Neural cell (in vitro differentiated cells): ENCODE results near the gene CAMK2D.

Experiments used
- MXI1 ChIP-seq: fragments of 450-650 bp; conservative IDR thresholded peaks from 2 replicates; pipeline ENCODE4 v1.6.1; 2014; ENCODE audit warnings: antibody characterized with exemption, mild to moderate bottlenecking; ENCODE audit not compliant: poor library complexity, severe bottlenecking
- TF ChIP-seq, protein P1 (sequence below): fragments of 450-650 bp; IDR thresholded peaks from 2 replicates; pipeline ENCODE4 v1.5.1; 2014; ENCODE audit warnings: antibody characterized with exemption, mild to moderate bottlenecking, moderate library complexity; ENCODE audit not compliant: poor library complexity, severe bottlenecking
- TF ChIP-seq, protein P2 (sequence below): IDR thresholded peaks from 2 replicates; pipeline ENCODE4 v1.6.1; 2012; ENCODE audit warnings: borderline replicate concordance

DNA sequence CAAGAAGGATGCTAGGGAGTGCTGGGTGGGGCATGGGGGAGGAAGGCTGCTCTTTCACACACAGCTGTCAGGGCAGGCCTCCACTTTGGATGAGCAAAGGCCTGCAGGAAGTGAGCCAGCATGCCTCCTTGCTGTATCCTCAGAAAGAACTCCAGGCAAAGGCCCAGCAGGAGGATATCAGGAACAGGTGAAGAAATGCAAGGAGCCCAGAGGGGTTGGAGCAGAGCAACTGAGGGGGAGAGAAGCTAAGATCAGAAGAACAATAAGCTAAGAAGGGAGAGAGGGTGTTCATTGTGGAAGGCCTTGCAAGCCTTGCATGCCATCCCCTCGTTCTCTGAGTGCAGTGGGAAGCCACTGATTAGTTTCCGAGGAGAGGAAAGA lies 115.1 kb downstream of the CAMK2D start:
- TF ChIP-seq, protein P1, sequence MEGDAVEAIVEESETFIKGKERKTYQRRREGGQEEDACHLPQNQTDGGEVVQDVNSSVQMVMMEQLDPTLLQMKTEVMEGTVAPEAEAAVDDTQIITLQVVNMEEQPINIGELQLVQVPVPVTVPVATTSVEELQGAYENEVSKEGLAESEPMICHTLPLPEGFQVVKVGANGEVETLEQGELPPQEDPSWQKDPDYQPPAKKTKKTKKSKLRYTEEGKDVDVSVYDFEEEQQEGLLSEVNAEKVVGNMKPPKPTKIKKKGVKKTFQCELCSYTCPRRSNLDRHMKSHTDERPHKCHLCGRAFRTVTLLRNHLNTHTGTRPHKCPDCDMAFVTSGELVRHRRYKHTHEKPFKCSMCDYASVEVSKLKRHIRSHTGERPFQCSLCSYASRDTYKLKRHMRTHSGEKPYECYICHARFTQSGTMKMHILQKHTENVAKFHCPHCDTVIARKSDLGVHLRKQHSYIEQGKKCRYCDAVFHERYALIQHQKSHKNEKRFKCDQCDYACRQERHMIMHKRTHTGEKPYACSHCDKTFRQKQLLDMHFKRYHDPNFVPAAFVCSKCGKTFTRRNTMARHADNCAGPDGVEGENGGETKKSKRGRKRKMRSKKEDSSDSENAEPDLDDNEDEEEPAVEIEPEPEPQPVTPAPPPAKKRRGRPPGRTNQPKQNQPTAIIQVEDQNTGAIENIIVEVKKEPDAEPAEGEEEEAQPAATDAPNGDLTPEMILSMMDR = no peak
- no peak for TF ChIP-seq MXI1
- TF ChIP-seq, protein P2, sequence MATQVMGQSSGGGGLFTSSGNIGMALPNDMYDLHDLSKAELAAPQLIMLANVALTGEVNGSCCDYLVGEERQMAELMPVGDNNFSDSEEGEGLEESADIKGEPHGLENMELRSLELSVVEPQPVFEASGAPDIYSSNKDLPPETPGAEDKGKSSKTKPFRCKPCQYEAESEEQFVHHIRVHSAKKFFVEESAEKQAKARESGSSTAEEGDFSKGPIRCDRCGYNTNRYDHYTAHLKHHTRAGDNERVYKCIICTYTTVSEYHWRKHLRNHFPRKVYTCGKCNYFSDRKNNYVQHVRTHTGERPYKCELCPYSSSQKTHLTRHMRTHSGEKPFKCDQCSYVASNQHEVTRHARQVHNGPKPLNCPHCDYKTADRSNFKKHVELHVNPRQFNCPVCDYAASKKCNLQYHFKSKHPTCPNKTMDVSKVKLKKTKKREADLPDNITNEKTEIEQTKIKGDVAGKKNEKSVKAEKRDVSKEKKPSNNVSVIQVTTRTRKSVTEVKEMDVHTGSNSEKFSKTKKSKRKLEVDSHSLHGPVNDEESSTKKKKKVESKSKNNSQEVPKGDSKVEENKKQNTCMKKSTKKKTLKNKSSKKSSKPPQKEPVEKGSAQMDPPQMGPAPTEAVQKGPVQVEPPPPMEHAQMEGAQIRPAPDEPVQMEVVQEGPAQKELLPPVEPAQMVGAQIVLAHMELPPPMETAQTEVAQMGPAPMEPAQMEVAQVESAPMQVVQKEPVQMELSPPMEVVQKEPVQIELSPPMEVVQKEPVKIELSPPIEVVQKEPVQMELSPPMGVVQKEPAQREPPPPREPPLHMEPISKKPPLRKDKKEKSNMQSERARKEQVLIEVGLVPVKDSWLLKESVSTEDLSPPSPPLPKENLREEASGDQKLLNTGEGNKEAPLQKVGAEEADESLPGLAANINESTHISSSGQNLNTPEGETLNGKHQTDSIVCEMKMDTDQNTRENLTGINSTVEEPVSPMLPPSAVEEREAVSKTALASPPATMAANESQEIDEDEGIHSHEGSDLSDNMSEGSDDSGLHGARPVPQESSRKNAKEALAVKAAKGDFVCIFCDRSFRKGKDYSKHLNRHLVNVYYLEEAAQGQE = no peak
